ENCODE measurements around the gene NFIB.
A peak's percentile ranks its signal among the peaks of the same experiment; 100 is the strongest.

The NFIB gene

DNA sequence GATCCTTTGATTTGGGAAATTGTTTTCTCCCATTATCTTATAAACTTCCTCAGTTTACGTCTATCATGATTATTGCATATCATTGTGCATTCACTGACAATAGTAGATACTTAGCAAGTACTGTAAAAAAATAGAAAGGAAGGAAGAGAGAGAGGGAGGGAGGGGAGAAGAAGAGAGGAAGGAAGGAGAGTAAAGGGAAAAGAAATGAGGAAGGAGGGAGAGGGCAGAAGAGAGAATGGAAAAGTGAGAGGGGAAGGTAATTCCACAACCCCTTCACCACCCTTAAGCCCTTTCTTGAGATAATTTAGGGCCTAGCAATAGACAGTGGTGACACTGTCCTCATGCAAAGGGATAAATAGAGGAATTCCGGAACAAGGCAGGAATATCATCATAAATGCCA is 64.4 kb downstream of the NFIB start:
- DNase-seq: no peak

DNA sequence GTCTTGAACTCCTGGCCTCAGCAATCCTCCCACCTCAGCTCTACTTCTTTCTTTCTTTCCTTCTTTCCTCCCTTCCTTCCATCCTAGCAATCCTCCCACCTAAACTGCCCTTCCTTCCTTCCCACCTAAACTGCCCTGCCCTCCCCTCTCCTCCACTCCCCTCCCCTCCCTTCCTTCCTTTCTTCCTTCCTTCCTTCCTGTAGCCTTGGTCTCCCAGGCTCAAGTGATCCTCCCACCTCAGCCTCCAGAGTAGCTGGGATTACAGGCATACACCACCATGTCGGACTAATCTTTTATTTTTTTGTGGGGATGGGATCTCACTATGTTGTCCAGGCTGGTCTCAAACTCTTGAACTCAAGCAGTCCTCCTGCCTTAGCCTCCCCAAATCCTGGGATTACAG is 65.8 kb downstream of the NFIB start:
- no peak for DNase-seq

DNA sequence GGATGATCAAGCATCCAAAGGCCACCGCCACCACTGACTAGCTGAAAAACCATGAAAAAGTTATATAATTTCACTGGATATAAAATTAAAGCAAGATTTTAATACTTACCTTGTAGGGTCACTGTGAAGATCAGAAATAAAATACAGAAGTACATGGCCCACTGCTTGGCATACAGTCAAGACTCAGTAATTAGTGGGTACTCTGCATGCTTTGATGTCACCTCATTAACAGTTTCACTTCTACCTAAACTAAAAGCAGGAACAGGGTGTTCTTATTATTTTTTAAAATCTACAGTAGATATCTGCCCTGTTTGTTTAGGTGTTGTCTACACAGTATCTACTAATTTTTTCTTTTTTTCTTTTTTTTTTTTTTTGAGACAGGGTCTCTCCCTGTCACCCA is 66.4 kb downstream of the NFIB start:
- no peak for DNase-seq

DNA sequence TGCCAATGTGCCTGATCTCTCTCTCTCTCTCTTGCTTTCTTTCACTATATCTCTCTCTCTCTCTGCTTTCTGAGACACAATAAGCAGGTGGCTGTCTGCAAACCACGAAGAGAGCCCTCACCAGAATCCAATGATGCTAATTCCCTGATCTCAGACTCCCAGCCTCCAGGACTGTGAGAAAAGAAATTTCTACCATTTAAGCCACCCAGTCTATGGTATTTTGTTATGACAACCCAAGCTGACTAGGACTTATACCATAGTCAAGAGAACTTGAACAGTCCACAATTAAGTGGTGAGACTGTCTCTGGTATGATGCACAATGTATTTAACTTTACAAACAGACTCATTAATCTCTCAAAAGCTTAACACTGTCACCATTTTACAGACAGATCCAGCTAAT is 67.0 kb downstream of the NFIB start:
- DNase-seq: no peak

DNA sequence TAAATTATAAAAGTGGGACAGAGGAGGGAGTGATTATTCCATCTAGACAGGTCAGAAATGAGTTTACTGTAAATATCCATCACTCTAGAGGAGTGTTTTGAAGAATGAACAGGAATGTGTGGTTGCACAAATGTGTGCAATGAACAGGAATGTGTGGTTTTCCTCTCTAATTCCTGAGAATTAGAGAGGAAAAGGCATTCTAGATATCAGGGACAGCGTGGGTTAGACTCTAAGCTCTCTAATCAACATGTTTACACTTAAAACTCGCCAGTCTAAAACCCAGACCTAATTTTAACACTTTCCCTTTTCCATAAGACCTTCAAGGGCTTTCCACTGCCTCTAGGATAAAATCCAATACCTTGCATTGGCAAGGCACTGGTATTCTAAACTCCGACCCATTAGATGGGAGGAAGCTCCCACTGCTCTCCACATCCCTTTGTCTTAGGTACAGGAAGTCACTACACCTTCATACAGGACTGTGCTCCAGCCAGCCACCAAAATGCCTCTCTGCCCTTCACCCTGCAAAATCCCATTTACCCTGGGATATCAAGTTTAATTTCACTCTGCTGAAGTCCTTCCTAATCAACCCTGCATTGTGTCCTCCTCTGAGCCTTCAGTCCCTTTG is 67.9 kb downstream of the NFIB start:
- DNase-seq: no peak

DNA sequence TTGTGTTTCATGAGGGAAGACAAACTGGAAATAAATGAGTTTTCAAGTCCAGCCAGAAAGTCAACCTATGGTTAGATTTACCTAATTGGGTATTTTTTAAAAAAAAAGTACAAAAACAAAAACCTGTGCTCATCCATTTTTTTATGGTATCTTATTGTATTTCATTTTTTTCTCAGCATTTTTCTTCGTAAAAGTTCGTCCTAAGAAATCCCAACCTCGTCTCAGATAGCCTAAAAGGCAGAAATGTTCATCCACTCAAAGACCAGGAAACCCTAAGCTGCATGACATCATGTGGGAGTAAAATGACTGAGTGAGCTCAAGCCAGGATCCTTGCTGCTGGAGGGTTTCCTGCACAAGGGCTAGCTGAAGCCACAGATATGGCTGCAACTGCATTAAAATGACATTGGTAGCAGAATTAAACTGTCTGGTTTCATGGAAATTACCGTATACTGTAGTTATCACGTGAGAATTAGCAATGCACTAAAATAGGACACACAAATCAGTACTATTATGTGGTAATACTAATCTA is 70.4 kb downstream of the NFIB start:
- DNase-seq: no peak

DNA sequence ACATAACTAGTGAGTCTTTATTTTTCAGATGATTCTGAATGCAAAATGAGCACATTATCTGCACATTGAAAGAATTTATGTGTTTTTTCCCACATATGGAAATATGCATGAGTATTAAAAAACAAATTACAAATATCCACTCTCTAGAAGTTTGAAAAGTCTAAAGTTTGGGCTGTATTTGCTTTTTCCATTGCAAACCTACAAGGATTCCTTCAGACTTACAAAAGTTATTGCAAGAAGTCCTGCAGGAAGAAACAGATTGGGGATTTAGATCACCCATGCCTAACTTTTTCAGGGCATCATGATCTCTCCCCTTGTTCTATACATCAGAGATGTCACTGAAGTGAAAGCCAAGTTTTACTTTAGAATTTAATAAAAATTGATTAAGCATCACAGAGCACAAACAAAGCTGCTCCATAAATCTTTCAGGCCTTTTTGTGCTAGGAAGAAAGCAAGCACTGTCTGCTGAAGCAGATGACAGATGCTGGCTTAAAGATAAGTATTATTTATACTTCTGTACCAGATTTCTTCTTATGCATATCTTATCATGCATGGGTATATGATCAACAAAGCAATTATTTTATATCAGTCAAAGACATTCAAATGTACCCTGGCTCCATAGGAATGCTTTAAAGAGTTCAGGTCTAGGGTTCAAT is 71.7 kb downstream of the NFIB start:
- no peak for DNase-seq

DNA sequence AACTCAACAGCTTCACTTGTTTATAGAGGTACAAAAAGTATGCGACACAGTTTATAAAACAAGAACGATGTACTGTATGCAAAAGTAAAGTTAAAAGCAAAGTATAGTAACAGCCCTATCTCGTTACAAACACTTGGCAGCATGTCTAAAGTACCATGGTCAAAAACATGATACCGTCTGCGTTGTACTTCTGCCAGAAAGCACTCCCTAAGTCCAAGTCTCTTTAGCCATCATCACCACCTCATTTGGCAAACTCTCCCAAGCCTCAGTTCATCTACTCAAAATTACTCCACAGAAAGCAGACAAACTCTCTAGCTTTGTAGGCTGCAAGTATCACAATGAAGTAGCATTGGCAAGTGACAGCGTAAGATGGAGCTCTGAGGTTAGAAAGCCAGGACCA is 73.4 kb downstream of the NFIB start:
- no peak for DNase-seq

DNA sequence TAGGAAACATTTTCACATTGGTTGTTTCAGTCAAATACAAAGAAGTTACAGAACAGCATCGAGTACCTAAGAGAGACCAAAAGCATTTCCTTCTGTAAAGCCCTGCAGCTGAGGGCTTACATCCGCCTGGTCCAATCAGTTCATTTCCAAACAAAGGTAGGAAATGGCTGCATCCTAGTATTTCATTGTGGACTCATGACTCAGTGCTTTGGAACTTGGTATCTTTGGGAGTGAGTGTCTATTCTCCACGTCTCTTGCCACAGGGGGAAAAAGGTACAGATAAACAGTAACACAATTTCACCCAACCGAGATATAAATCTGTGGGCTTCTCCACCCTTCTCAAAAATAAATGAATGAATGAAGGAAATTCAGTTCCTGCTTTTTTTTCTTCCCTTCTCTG is 75.4 kb downstream of the NFIB start:
- DNase-seq: no peak

DNA sequence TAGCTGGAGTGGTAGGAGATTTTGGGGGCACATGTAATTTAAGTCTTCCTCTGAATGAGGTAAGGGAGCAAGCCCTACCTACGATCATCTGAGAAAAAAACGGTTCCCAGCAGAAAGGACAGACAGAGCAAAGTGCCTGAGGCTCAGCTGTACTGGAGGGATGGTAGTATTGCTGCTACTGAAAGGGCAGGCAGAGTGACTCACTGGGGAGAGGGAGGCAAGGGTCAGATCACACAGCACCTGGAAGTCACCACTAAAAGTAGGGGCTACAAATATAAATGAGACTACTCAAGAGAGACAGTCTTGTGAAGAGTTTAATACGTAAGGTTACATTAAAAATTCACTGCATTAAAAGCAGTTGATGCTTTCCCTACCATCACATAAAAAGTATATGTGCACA is 75.9 kb downstream of the NFIB start:
- no peak for DNase-seq

DNA sequence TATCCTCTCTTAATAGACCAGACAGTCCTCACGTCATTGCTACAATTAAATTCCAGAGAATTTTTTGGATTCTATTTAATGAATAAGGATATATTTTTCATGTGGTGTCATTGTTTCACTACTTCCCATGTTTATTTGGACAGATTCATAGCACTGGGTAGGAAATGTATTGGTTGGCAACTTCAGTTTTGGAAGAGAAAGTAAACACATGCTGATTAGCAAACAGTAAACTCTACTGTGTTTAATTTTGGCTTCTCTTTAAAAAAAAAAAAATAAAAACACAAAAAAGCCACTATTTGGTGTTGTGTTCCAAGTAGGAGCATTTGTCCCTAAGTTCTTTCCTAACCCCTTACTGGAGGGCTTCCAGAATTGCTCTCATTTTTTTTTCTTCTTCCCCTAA is 77.3 kb downstream of the NFIB start:
- DNase-seq: peak in 1 of 58 donors; percentile 3

DNA sequence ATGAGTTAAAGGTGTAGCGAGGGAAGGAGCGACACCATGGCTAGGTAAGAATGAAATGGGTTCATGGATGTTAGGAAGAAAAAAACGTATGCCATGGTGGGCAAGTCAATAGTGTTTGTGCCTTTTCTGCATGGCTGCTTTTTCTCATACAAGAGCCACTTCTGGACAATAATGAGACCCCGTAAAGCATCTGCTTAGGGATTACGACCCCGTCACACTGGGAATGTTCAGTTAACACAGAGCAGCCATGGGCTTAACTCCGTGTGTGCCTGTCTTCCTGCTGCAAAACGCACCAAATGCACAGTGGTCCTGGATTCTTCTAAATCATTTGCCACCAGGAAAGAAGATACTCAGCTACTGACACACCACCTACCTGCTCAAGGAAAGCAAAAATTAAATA is 81.8 kb downstream of the NFIB start:
- DNase-seq: no peak

DNA sequence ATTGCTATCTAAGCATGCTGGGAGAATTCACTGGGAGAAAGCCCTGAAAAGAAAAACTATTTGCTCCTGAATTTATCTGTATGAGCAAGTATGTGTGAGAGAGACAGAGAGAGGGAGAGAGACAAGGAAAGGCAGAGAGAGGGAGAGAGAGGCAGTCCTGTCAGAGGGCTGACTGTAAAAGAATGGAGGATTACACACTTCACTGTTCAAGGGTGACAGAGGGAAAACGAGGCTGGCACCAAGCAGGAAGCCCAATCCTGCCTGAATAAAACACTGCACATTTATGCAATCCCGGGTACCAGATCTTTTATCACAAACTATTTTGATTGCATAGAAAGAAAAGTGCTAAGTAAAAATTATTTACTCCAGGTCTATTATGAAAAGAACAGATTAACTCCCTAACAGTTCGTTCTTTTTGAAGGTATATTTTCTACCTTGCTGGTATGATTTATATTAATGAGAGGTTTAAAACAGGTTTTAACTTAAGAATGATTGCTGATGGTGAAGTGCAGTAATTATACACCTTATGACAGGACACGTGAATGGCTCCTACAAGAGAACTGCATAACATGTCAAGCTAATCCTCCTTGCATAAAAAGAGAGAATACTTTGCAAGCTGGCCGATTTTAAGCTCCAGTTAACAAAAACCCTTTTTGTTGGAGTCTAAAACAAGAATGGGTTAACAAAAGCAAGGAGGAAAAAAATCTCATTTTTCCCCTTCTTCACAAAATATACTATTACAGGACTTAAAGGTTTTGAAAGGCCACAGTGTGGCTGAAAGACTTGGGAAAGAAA is 82.5 kb downstream of the NFIB start:
- DNase-seq: no peak

DNA sequence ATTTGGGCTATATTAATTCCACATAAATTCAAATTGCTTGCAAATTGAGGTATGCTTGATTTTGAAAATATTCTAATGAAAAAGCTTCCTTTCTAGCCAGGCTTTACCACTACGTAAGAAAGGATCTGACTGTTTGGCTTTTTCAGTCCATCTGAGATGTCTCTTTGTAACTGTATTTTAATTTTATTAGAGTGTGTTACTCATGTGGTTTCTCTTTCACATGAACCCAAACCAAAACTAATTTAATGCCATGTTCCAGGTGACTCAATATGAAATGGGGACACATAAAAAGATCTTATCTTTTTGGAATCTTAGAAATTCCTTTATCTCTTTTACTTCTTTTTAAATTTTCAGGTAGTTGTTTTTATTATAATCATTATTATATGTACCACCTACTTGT is 85.3 kb downstream of the NFIB start:
- DNase-seq: no peak

DNA sequence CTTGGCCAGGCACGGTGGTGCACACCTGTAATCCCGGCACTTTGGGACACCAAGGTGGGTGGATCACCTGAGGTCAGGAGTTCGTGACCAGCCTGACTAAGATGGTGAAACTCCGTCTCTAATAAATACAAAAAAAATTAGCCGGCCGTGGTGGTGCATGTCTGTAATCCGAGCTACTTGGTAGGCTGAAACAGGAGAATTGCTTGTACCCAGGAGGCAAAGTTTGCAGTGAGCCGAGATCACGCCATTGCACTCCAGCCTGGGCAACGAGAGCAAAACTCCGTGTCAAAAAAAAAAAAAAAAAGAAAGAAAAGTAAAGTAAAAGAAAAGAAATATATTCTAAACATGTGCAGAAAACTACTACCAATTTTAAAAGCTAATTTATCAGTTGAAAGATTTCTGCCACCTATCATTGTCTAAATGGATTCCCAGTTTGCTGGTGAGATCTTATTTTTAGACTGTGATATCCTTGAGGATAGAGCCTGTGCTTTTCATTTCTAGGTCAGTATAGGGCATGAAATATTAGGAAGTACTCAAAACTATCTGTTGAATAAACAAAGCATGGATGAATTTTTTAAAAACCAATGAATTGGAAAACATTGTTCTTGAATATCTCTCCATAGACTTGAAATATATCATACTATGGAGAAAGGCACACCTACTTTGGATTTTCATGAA is 86.9 kb downstream of the NFIB start:
- DNase-seq: no peak

DNA sequence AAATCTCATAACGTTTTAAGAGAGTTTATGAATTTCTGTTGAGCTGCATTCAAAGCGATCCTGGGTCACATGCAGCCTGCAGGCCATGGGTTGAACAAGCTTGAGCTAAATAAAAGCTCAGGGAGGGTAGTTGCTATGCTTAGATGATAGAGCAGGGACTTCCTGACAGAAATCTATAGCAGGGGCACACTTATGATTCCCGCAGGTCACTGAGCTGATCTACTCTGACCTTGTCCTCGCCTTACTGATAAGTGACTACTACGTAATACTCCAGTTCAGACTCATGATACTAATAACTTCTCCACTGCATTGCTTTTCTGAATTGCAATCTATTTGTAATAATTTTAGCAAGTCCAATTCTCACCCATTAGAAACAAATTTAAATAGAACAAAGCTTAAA is 90.9 kb downstream of the NFIB start:
- no peak for DNase-seq

DNA sequence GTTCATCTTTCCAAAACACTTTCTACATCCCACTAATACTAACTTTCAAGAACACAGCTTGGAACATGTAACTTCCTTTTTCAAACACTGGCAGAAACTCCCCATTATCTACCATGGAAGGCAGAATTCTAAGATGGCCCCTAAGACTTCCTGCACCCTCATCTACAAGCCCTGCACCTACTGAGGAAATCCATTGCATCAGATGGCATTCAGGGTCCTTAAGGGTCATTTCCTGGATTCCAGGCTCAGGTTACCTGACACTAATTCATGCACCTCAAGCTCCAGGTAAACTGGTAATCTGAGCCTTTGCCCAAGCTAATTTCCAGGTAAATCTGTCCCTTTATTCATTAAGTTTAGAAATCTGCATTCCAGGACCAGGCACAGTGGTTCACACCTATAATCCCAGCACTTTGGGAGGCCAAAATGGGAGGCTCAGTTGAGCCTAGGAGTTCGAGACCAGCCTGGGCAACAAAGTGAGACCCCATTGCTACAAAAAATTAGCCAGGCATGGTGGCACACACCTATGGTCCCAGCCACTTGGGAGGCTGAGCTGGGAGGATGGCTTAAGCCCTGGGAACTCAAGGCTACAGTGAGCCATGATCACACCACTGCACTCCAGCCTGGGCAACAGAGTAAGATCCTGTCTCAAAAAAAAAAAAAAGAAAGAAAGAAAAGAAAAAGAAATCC is 91.6 kb downstream of the NFIB start:
- DNase-seq: no peak

DNA sequence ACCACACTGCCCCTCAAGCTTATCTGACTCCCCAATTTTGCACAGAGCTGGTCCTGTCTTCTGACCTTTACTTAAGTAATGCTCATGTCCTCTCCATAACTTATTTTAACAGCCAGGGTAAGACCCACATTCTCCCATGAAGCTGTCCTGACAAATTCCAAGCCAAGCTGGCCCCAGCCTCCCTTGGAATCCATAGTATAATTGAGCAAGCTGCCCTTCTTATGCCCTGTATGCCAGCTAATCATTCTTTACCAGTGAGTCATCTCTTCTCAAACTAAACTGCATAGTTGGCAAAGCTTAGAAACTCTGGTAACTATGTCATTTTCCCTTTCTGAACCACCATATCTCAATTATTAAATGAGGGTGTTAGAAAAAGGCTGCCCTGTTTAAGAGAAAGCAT is 92.4 kb downstream of the NFIB start:
- DNase-seq: no peak

DNA sequence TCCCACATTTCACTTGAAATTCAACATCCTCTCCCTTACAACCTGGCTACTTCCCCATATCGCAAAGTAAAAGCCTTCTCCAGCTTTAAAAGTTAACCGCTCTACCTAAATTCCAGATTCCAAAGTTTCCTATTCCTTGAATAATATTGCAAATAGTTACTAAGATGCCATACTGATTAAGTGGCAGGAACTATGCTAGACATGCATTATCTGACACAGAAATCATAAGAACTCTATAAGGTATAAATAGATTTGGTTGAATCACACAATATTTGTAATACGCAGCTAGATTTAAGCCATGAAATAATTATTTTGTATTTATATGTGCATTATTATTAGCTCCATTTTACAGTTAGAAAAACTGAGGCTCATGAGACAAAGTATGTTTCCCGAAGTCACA is 92.8 kb downstream of the NFIB start:
- DNase-seq: no peak

DNA sequence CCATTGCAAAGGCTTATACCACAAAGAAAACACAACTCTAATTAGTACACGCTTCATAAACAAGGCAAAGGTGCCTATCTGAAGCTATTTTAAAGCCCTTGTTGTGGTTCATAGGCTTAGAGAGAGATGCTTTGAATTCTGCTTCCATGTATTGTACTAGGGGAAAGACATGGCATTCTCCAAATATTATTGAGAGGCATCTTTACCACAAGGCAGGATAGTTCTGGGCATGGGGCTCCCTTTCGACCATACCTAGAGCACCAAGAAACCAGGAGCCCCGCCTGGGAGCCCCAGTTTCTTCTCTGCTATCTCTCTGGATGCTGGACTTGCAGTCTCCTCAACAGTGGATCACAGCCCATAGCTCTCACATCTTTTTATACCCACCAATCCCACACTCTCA is 93.7 kb downstream of the NFIB start:
- no peak for DNase-seq

DNA sequence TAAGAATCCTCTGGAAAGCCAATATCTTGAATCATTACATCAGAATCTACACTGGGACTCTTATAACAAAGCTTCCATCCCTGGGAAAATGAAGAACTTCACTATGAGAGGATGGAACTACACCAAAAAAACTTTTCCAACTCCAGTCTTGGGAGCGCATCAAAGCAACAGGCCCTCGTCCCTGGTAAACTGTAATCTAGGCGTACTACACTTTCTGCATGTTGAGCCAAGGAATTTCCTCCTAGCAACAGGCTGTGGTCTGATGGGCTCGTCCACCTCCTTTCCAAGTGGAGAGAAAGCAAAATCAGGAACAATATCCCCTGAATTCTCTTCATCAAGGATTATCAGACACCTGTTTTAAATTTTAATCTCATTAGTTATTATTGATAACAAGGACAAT is 94.1 kb downstream of the NFIB start:
- no peak for DNase-seq

Data from anterior cingulate cortex (tissue), 58 donors.